Bronchial epithelial cell (primary cell): Measurements from ENCODE around the gene NRXN3. TPM values are rescaled to one million over a fixed set of nuclear protein-coding genes. Genes with fewer than 3 reads are reported as not detected.

ENCODE experiments used
- DNase-seq: peaks from one replicate; pipeline ENCODE4 v3.0.0-alpha.2; 2010; ENCODE audit warnings: low read depth
- FAIRE-seq: peaks from 2 replicates; lab custom pipeline; 2011; peaks lifted over from hg19 to GRCh38; lab: Jason Lieb, UNC
- H3K27me3 ChIP-seq: 2 replicates; pipeline ENCODE4 v1.5.1; 2011; ENCODE audit warnings: low read length; ENCODE audit not compliant: control insufficient read depth, insufficient read depth
- H3K36me3 ChIP-seq: 2 replicates; pipeline ENCODE4 v1.5.1; 2011; ENCODE audit warnings: low read length; ENCODE audit not compliant: control insufficient read depth, insufficient read depth
- H3K4me3 ChIP-seq: 2 replicates; pipeline ENCODE4 v1.5.1; 2011; ENCODE audit warnings: mild to moderate bottlenecking, low read depth, low read length, control low read depth
- total RNA-seq: library from RNA; depleted of rRNA; stranded (reverse); fragments of >200 nt; gene quantifications from 2 replicates; pipeline ENCODE4 v1.2.1, GENCODE V29; 2014
- TF ChIP-seq, protein P1 (sequence below): IDR thresholded peaks from 2 replicates; pipeline ENCODE4 v1.5.1; 2011; ENCODE audit warnings: mild to moderate bottlenecking, moderate library complexity, low read length, control low read depth, inconsistent platforms; ENCODE audit not compliant: insufficient read depth, severe bottlenecking

The NRXN3 gene
- total RNA-seq, 1 donor from 2014 or later, result under 0.01 TPM

DNA sequence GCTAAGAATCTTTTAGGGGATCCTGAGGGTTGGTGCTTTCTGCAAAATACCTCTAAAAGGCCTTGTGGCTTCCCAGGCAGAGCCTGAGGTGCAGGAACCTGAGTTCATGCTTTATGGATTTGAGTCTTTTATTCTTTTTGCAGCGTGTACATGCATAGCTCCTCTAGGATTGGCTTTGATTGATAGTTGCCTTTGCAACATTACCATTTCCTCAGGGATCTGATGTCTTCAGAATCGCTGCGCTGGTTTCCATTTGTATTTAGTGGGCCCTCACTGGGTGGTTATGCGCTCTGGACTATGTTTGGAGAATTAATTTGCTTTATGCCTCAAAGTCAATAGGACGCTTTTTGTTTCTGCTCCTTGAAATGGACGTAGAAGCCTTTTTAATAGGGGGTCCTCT, 16.1 kb downstream of the NRXN3 start:
- TF ChIP-seq, protein P1, sequence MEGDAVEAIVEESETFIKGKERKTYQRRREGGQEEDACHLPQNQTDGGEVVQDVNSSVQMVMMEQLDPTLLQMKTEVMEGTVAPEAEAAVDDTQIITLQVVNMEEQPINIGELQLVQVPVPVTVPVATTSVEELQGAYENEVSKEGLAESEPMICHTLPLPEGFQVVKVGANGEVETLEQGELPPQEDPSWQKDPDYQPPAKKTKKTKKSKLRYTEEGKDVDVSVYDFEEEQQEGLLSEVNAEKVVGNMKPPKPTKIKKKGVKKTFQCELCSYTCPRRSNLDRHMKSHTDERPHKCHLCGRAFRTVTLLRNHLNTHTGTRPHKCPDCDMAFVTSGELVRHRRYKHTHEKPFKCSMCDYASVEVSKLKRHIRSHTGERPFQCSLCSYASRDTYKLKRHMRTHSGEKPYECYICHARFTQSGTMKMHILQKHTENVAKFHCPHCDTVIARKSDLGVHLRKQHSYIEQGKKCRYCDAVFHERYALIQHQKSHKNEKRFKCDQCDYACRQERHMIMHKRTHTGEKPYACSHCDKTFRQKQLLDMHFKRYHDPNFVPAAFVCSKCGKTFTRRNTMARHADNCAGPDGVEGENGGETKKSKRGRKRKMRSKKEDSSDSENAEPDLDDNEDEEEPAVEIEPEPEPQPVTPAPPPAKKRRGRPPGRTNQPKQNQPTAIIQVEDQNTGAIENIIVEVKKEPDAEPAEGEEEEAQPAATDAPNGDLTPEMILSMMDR, result no peak
- Histone ChIP-seq H3K4me3 (no peak overlapping the region), H3K27me3 (no peaks in the 10 kb centered on the region), H3K36me3 (no peaks in the 10 kb centered on the region)
- FAIRE-seq (no peak), DNase-seq (no peak)

- no peak for DNase-seq
- Histone ChIP-seq H3K27me3 (no peaks in the 10 kb centered on the region), H3K4me3 (no peak overlapping the region), H3K36me3 (no peaks in the 10 kb centered on the region)
- TF ChIP-seq, protein P1, result no peak
- no peak for FAIRE-seq
Measured at GRCh38 chr14:78188882-78189281, 18.7 kb downstream of the NRXN3 start.

- FAIRE-seq, result no peak
- H3K27me3 ChIP-seq, result no peaks in the 10 kb centered on the region
- TF ChIP-seq, protein P1, result no peak
Measured at GRCh38 chr14:78195431-78195830, 25.3 kb downstream of the NRXN3 start.

GRCh38 chr14:78196323-78196722, 26.1 kb downstream of the NRXN3 start:
- Histone ChIP-seq H3K27me3 (no peaks in the 10 kb centered on the region), H3K4me3 (no peak overlapping the region), H3K36me3 (no peaks in the 10 kb centered on the region)
- DNase-seq (no peak), FAIRE-seq (no peak)
- TF ChIP-seq, protein P1, result peak; percentile 7

More at GRCh38 chr14:78195431-78195830, 25.3 kb downstream of the NRXN3 start:
- H3K4me3 ChIP-seq, result no peak overlapping the region
- H3K36me3 ChIP-seq, result no peaks in the 10 kb centered on the region
- no peak for DNase-seq

DNA sequence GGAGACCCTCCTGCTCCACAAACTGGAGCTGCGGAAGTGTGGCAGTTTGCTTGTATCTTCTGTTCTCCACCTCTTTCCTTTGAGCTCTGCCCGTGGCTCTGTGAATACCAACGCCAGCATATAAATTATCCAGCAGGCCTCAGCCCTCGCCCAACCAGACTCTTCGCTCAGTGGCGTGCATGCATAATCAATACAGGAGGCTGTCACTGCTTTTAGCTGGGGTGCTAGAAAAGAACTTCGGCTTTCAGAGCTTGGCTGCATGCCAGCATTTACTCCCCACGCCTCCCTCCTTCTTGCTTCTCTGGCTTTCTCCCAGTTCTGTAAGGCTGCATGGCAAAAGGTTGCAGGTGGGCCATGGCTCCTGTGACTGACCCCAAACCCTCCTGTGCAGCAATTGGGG, 26.9 kb downstream of the NRXN3 start:
- TF ChIP-seq, protein P1, result no peak
- no peak for DNase-seq
- no peak for FAIRE-seq
- no peak overlapping the region for H3K4me3 ChIP-seq
- H3K36me3 ChIP-seq, result no peaks in the 10 kb centered on the region
- no peaks in the 10 kb centered on the region for H3K27me3 ChIP-seq

DNA sequence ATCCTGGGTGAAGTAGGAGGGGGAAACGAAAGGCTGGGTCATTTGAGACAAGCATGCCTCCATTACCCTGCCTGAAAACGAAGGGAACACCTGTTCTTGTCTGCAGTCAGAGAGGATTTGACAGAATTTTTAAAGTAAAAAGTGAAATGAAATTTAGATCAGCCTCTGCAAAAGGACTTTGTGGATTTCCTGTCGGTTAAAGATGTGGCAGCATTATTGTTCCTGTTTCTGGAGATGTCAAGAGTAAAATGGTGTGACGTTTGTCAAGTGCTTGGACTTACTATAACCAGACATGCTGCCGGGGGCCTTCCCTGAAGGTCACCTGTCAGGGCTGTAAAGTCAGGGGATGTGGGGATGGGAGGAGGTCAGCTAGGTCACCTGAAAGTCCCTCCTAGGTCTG, 32.0 kb downstream of the NRXN3 start:
- H3K4me3 ChIP-seq, result no peak overlapping the region
- FAIRE-seq (no peak), DNase-seq (no peak)
- TF ChIP-seq, protein P1, result no peak
- H3K27me3 ChIP-seq, result no peaks in the 10 kb centered on the region
- H3K36me3 ChIP-seq, result no peaks in the 10 kb centered on the region
